C4-2B (cell line): ENCODE data around the gene ZCCHC17.
"Not testable (repeated sequence)": the region's sequence is repeated elsewhere in the genome, so short reads cannot be mapped to it uniquely, and the experiment has no call there.

Source experiments
- H3K27ac ChIP-seq: fragments of 450-650 bp; 2 replicates; pipeline ENCODE4 v1.5.1; 2017
- CTCF ChIP-seq: fragments of 450-650 bp; conservative IDR thresholded peaks from 2 replicates; pipeline ENCODE4 v1.5.1; 2017; ENCODE audit warnings: mild to moderate bottlenecking
- ZFX ChIP-seq: fragments of 450-650 bp; IDR thresholded peaks from 2 replicates; pipeline ENCODE4 v1.6.1; 2017

The ZCCHC17 gene

DNA sequence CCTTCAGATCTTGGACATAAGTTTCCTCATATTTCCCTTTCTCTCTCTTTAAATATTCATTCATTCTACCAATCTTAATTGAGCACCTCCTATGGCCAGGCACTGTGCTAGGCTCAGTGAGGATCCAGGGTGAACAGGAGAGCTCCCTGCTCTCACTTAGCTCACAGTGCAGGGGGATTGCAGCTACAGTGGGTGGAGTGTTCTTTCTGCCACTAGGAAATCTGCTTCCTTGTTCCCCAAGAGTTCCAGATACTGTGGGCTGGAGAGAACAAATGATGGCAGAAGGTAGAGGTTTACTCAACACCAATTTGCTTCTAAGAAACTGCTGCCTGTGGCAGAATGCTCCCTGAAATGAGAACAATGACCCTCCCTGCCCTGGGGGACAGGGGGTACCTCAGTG lies 81.2 kb downstream of the ZCCHC17 start:
- no peak overlapping the region for H3K27ac ChIP-seq
- no peak for TF ChIP-seq ZFX
- TF ChIP-seq CTCF: no peak

DNA sequence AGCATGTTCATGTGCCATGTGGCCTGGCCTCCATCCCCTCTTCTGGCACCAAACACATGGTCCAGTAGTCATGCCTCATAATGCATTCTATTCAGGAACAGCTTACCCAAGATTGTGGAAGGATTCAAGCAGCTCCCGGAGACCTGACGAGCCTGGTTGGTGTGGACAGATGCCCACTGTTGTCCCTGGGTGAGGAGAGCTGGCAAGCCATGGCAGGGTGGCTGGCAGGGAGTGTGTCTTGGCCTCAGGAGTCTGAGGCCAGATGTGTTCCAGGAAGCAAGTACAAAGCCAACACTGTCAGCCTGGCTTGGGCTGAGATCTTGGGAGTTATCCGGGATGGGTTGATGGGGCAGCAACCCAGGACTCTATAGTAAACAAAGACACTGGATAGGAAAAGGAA lies 83.3 kb downstream of the ZCCHC17 start:
- TF ChIP-seq ZFX: no peak
- no peak for TF ChIP-seq CTCF
- H3K27ac ChIP-seq: no peak overlapping the region

GRCh38 chr1:31381394-31382294 lies 84.8 kb downstream of the ZCCHC17 start:
- no peak overlapping the region for H3K27ac ChIP-seq
- no peak for TF ChIP-seq CTCF
- TF ChIP-seq ZFX: no peak

GRCh38 chr1:31382379-31382989 lies 85.7 kb downstream of the ZCCHC17 start:
- TF ChIP-seq ZFX (no peak), CTCF (no peak)
- no peak overlapping the region for H3K27ac ChIP-seq

DNA sequence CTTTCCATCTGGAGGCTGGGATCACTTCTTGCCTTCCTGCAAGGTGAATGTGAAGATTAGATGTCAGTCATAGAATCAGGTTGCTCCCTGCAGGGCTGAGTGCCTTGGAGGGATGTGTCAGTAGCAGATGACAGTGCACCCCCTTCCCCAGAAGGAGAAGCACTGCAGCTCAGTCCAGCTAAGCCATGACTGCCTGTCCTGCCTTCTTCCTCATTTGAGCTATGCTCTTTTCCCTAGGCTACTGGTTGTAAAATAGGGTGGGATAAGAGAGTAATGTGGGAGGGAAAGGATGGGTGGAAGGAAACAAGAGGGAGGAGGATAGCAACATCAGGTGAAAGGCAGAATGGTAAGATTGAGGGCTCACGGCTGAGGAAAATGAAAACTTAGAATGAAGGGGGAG lies 87.1 kb downstream of the ZCCHC17 start:
- TF ChIP-seq ZFX (no peak), CTCF (no peak)
- no peak overlapping the region for H3K27ac ChIP-seq

DNA sequence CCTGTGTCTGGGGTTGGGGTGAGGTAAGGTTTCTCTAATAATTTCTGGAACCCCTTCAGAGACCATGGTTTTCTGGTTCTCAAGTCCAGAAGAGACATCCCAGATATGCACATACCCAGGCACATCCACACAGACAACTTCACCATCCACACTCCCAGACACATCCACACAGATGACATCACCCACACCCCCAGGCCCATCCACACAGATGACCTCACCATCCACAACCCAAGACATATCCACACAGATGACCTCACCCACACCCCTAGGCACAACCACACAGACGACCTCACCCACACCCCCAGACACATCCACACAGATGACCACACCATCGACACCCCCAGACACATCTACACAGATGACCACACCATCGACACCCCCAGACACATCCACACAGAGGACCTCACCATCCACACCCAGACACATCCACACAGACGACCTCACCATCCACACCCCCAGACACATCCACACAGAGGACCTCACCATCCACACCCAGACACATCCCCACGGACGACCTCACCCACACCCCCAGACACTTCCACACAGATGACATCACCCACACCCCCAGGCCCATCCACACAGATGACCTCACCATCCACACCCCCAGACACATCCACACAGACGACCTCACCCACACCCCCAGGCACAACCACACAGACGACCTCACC lies 89.9 kb downstream of the ZCCHC17 start:
- H3K27ac ChIP-seq: not testable (repeated sequence)

GRCh38 chr1:31387612-31388011 lies 90.8 kb downstream of the ZCCHC17 start:
- no peak overlapping the region for H3K27ac ChIP-seq
- no peak for TF ChIP-seq CTCF
- no peak for TF ChIP-seq ZFX
